ENCODE data around the gene SAYSD1. TPM values are rescaled to one million over a fixed set of nuclear protein-coding genes. Genes with fewer than 3 reads are reported as not detected.

Gene SAYSD1
- total and polyA plus RNA-seq, 9 of the 15 experiments (the other 6 are each of a cell fraction or from before 2014, with no cell fraction given): 3.5 to 19.1 (median 12.4) TPM

- TF ChIP-seq SAFB (IDR thresholded peaks at IDR 0.05; ENCODE audit: borderline replicate concordance, low read depth, low read length) (no peak), ASH1L (IDR thresholded peaks at IDR 0.05; ENCODE audit: borderline replicate concordance, low read depth, partially characterized antibody) (no peak), HBP1 (CRISPR knock-in tag; IDR thresholded peaks at IDR 0.05) (no peak), ZFP36 (IDR thresholded peaks at IDR 0.05; ENCODE audit: low read depth, low read length, partially characterized antibody) (no peak), POLR2AphosphoS5 (IDR thresholded peaks at IDR 0.05; ENCODE audit: control insufficient read depth, insufficient read depth, low read depth, low read length) (no peak), SMARCA4 (IDR thresholded peaks at IDR 0.05) (no peak), CBX5 (IDR thresholded peaks at IDR 0.05; ENCODE audit: borderline replicate concordance, low read depth) (no peak), ZNF436 (CRISPR knock-in tag; IDR thresholded peaks at IDR 0.05) (no peak), OTX1 (CRISPR knock-in tag; IDR thresholded peaks at IDR 0.05) (no peak), AFF1 (IDR thresholded peaks at IDR 0.05; ENCODE audit: low read depth in 1 of 2, partially characterized antibody in 2 of 2) (no peak), ZNF511 (CRISPR knock-in tag; IDR thresholded peaks at IDR 0.05) (no peak), ZNF24 (IDR thresholded peaks at IDR 0.05) (no peak), MIER1 (IDR thresholded peaks at IDR 0.05; ENCODE audit: low read depth) (0 out of 2 replicates have a peak, but pooled peaks have one; percentile 13), ZFP1 (CRISPR knock-in tag; IDR thresholded peaks at IDR 0.05) (no peak), MAX (CRISPR knock-in tag; IDR thresholded peaks at IDR 0.05) (no peak), NFIX (CRISPR knock-in tag; IDR thresholded peaks at IDR 0.05; ENCODE audit: low read depth) (no peak), SREBF2 (CRISPR knock-in tag; IDR thresholded peaks at IDR 0.05) (0 out of 2 replicates have a peak, but pooled peaks have one; percentile 34), BRD4 (IDR thresholded peaks at IDR 0.05) (no peak)
- TF ChIP-seq, protein P1, sequence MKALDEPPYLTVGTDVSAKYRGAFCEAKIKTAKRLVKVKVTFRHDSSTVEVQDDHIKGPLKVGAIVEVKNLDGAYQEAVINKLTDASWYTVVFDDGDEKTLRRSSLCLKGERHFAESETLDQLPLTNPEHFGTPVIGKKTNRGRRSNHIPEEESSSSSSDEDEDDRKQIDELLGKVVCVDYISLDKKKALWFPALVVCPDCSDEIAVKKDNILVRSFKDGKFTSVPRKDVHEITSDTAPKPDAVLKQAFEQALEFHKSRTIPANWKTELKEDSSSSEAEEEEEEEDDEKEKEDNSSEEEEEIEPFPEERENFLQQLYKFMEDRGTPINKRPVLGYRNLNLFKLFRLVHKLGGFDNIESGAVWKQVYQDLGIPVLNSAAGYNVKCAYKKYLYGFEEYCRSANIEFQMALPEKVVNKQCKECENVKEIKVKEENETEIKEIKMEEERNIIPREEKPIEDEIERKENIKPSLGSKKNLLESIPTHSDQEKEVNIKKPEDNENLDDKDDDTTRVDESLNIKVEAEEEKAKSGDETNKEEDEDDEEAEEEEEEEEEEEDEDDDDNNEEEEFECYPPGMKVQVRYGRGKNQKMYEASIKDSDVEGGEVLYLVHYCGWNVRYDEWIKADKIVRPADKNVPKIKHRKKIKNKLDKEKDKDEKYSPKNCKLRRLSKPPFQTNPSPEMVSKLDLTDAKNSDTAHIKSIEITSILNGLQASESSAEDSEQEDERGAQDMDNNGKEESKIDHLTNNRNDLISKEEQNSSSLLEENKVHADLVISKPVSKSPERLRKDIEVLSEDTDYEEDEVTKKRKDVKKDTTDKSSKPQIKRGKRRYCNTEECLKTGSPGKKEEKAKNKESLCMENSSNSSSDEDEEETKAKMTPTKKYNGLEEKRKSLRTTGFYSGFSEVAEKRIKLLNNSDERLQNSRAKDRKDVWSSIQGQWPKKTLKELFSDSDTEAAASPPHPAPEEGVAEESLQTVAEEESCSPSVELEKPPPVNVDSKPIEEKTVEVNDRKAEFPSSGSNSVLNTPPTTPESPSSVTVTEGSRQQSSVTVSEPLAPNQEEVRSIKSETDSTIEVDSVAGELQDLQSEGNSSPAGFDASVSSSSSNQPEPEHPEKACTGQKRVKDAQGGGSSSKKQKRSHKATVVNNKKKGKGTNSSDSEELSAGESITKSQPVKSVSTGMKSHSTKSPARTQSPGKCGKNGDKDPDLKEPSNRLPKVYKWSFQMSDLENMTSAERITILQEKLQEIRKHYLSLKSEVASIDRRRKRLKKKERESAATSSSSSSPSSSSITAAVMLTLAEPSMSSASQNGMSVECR (CRISPR knock-in tag; IDR thresholded peaks at IDR 0.05): 0 out of 2 replicates have a peak, but pooled peaks have one; percentile 38
These were observed 640 bp downstream of the SAYSD1 start (continued) for GRCh38 chr6:39114388-39114703.
